Rectal smooth muscle tissue (tissue), 1 donor: ENCODE measurements around the gene CDC16.
"Not testable (repeated sequence)": the region's sequence is repeated elsewhere in the genome, so short reads cannot be mapped to it uniquely, and the experiment has no call there.

Source experiments
- H3K27ac ChIP-seq: one replicate; pipeline ENCODE4 v1.7.0; 2013; ENCODE audit warnings: low read depth, low read length, inconsistent platforms
- H3K27me3 ChIP-seq: one replicate; pipeline ENCODE4 v1.7.0; 2013; ENCODE audit warnings: low read length; ENCODE audit not compliant: control insufficient read depth, insufficient read depth
- H3K36me3 ChIP-seq: one replicate; pipeline ENCODE4 v1.7.0; 2013; ENCODE audit warnings: low read length; ENCODE audit not compliant: control insufficient read depth, insufficient read depth
- H3K4me1 ChIP-seq: one replicate; pipeline ENCODE4 v1.7.0; 2013; ENCODE audit warnings: low read length; ENCODE audit not compliant: control insufficient read depth, insufficient read depth
- H3K4me3 ChIP-seq: one replicate; pipeline ENCODE4 v1.7.0; 2013; ENCODE audit warnings: low read length
- H3K9ac ChIP-seq: one replicate; pipeline ENCODE4 v1.7.0; 2013; ENCODE audit warnings: low read length

Gene CDC16

DNA sequence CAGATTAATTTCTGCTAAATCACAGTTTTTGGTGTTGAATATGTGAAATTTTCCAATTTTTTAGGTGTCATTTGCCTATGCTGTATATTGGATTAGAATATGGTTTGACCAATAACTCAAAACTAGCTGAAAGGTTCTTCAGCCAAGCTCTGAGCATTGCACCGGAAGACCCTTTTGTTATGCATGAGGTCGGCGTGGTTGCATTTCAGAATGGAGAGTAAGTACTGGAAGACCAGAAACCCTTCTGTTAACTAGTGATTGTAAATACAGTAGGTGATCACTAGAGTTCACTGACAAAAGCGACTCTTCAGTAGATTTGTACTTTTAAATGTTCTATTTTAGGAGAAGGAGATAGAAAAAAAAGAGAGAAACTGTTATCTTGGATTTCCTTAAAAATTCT is 22.3 kb downstream of the CDC16 start:
- no peaks in the 10 kb centered on the region for H3K27me3 ChIP-seq
- H3K4me3 ChIP-seq = no peak overlapping the region
- H3K36me3 ChIP-seq = peaks cover 24% of the 10 kb centered on the region
- H3K27ac ChIP-seq = no peak overlapping the region
- H3K9ac ChIP-seq = no peak overlapping the region
- H3K4me1 ChIP-seq = no peaks in the 10 kb centered on the region

DNA sequence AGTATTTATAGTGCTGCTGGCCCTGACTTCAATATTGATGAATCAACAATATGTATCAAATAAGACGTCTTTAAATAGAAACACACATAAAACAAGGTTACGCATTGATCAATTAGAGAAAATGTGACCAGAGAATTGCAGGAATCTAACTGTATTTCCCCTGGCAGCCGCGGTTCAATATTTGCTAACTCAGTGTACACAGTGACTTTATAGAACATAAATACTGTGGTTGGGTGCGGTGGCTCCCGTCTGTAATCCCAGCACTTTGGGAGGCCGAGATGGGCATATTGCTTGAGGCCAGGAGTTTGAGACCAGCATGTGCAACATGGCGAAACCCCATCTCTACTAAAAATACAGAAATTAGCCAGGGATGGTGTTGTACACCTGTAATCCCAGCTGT is 23.9 kb downstream of the CDC16 start:
- H3K36me3 ChIP-seq = peaks cover 35% of the 10 kb centered on the region
- H3K9ac ChIP-seq = no peak overlapping the region
- H3K4me3 ChIP-seq = no peak overlapping the region
- no peak overlapping the region for H3K27ac ChIP-seq
- H3K4me1 ChIP-seq = no peaks in the 10 kb centered on the region
- no peaks in the 10 kb centered on the region for H3K27me3 ChIP-seq

DNA sequence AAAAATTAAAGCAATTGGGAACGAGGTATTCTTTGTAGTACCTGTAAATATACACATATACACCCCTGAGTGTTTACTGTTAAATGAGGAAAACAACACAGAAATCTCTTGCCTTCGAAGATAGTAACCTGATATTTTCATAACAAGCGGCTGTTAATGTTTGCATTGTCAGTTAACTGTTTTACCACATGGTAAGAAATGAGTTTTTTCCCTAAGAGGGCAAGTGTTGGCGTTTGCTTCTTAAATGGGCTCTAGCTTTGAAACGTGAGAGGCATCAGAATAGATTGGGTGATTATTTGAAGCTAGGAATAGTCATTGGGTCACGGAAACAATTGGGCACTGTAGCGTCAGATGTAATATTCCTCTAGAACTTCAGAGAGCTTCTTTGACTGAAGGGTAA is 24.7 kb downstream of the CDC16 start:
- Histone ChIP-seq H3K4me3 (no peak overlapping the region), H3K36me3 (peaks cover 37% of the 10 kb centered on the region), H3K27ac (no peak overlapping the region)

DNA sequence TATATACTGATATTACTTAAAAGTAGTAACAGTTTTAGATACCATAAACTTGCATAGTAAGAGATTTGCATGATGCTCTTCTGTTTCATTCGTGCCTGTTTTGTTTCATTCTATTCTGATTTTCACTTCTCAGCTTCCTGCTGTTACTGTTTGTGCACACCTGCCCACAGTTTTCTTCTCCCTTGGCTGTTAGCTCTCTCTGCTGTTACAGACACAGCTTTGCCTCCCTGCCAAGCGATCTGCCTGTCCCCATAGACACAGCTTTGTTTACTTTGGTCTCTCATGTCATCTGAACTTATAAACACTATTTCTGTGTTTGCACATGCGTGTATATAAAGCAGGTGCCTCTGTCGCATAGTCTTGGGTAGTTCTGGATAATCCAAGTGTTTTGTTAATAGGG is 25.3 kb downstream of the CDC16 start:
- H3K36me3 ChIP-seq = peaks cover 39% of the 10 kb centered on the region
- no peak overlapping the region for H3K4me3 ChIP-seq
- no peaks in the 10 kb centered on the region for H3K27me3 ChIP-seq
- no peak overlapping the region for H3K27ac ChIP-seq
- H3K4me1 ChIP-seq = no peaks in the 10 kb centered on the region
- no peak overlapping the region for H3K9ac ChIP-seq

More for the DNA sequence above, 24.7 kb downstream of the CDC16 start:
- Histone ChIP-seq H3K9ac (no peak overlapping the region), H3K27me3 (no peaks in the 10 kb centered on the region), H3K4me1 (no peaks in the 10 kb centered on the region)

GRCh38 chr13:114260814-114261213 is 26.1 kb downstream of the CDC16 start:
- no peaks in the 10 kb centered on the region for H3K4me1 ChIP-seq
- no peak overlapping the region for H3K9ac ChIP-seq
- H3K4me3 ChIP-seq = no peak overlapping the region
- no peaks in the 10 kb centered on the region for H3K27me3 ChIP-seq
- no peak overlapping the region for H3K27ac ChIP-seq
- peaks cover 43% of the 10 kb centered on the region for H3K36me3 ChIP-seq

DNA sequence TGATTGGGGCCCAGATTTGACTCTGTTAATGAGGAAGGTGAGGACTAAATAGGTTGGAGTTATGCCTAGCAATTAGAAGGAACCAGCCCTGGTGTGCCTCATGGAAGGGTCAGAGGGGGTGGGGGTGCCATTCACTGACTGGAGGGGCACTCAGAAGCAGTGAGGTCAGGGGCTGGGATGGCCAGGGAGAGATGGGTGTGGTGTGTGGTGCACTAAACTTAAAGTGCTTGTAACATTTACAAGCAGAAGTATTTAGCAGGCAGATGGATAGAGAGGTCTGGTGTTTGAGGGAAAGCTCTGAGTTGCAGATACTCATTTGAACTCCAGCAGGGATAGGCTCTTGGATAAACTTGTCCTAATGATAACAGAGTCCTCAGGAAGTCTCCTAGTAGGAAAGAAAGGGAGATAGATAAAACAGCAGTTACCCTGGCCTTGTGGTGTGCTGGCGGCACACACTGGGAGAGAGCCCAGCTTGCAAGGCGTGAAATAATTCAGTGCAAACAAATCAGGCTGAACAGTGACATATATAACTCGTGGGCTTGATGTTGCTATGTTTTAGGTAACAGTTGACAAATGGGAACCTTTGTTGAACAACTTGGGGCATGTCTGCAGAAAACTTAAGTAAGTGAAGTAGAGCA is 26.8 kb downstream of the CDC16 start:
- Histone ChIP-seq H3K36me3 (peaks cover 49% of the 10 kb centered on the region), H3K27me3 (no peaks in the 10 kb centered on the region), H3K27ac (no peak overlapping the region), H3K9ac (no peak overlapping the region), H3K4me1 (no peaks in the 10 kb centered on the region), H3K4me3 (no peak overlapping the region)

DNA sequence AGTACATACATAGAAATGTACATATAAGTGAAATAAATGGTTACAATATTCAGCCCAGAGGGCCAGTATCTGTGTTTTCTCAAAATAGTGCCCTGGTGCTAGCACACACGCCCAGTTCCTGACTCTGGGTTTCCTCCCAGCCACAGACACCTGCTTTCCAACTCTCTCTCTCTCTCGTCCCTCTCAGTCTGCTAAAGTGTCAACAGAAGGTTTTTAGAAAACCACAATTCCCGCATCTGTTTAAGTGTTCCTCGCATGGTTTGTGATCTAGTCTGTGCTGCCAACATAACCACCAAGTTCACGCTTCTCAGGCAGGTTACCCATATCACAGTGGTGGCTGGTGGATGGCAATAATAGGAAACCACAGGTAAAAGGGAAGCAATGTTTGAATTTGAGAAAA is 28.9 kb downstream of the CDC16 start:
- H3K4me3 ChIP-seq = no peak overlapping the region
- H3K36me3 ChIP-seq = peaks cover 53% of the 10 kb centered on the region
- H3K27ac ChIP-seq = no peak overlapping the region
- H3K4me1 ChIP-seq = no peaks in the 10 kb centered on the region
- no peak overlapping the region for H3K9ac ChIP-seq
- no peaks in the 10 kb centered on the region for H3K27me3 ChIP-seq

DNA sequence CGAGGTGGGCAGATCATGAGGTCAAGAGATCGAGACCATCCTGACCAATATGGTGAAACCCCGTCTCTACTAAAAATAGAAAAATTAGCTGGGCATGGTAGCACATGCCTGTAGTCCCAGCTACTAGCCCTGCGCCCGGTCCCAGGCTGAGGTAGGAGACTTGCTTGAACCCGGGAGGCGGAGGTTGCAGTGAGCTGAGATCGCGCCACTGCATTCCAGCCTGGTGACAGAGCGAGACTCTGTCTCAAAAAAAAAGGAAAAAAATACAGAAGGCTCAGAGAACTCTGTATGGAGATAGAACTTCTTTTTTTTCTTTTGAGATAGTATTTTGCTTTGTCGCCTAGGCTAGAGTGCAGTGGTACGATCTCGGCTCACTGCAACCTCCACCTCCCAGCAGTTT is 29.6 kb downstream of the CDC16 start:
- H3K27me3 ChIP-seq, H3K9ac ChIP-seq, H3K27ac ChIP-seq, H3K4me1 ChIP-seq, H3K4me3 ChIP-seq: not testable (repeated sequence)
- peaks cover 56% of the 10 kb centered on the region for H3K36me3 ChIP-seq

GRCh38 chr13:114264886-114265611 is 30.4 kb downstream of the CDC16 start:
- H3K27me3 ChIP-seq = no peaks in the 10 kb centered on the region
- H3K4me1 ChIP-seq = no peaks in the 10 kb centered on the region
- peaks cover 51% of the 10 kb centered on the region for H3K36me3 ChIP-seq
- no peak overlapping the region for H3K27ac ChIP-seq
- H3K4me3 ChIP-seq = no peak overlapping the region
- H3K9ac ChIP-seq = no peak overlapping the region

DNA sequence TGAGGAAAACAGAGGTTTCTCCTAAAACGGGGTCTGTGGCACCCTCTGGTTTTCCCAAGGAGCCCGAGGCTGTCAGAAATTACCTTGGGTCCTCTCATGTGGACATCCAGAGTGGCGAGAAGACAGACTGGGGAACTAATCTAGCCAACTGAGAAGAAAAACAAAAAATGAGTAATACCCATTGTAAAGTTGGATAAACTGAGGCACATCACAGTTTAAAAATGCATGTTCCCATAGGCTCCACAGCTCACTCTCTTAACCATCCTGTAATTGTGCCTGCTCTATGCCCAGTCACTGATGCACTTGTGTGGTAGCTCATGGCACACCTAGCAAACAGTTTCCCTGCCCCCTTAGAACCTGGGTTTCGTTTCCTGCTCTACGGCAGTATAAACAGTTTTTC is 31.5 kb downstream of the CDC16 start:
- Histone ChIP-seq H3K4me3 (no peak overlapping the region), H3K27me3 (no peaks in the 10 kb centered on the region), H3K36me3 (peaks cover 42% of the 10 kb centered on the region), H3K9ac (no peak overlapping the region), H3K27ac (no peak overlapping the region), H3K4me1 (no peaks in the 10 kb centered on the region)

DNA sequence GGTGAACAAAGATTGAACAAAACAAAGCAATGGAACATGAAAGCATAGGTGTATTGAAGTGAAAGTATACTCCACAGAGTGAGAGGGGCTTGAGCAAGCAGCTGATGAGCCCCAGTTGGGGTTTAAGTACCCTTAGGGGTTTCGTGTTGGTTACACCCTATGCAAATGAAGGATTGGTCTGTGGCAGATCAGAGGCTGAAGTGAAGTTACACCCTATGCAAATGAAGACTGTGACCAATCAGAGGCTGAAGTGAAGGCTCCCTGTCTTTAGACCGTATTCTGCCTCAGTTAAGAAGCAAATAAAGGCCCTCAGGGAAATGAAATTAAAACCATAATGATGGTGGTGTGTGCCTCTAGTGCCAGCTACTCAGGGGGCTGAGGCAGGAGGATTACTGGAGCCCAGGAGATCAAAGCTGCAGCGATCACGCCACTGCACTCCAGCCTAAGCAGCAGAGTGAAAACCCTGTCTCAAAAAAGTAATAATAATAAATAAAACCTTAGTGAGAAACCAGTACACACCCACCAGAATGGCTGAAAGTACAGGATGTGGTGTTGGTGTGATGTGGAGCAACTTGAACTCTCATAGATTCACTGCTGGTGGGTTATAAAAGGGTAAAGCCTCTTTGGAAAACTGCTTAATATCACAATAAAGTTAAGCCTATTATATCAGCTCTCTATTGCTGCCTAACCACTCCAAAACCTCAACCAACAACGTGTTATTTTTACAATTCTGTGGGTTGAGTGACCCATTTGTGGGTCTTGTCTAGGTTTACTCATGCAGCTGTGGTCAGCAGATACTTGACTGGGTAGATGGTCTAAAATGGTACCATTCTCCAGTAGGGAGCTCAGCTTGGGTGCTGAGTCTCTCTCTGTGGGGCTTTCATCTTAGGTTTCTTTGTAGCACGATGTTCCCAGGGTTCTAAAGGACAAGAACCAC is 33.9 kb downstream of the CDC16 start:
- Histone ChIP-seq H3K27me3 (no peaks in the 10 kb centered on the region), H3K4me3 (no peak overlapping the region), H3K36me3 (peaks cover 38% of the 10 kb centered on the region), H3K4me1 (no peaks in the 10 kb centered on the region), H3K9ac (no peak overlapping the region), H3K27ac (no peak overlapping the region)

GRCh38 chr13:114269281-114269770 is 34.6 kb downstream of the CDC16 start:
- Histone ChIP-seq H3K9ac (no peak overlapping the region), H3K27me3 (no peaks in the 10 kb centered on the region), H3K4me1 (no peaks in the 10 kb centered on the region), H3K36me3 (peaks cover 36% of the 10 kb centered on the region), H3K4me3 (no peak overlapping the region), H3K27ac (no peak overlapping the region)
